Liver (tissue), 3 donors: ENCODE measurements around the gene TNNT3.

Source experiments
- FOXA1 ChIP-seq: IDR thresholded peaks from 2 replicates; pipeline ENCODE4 v1.6.1; 2016; ENCODE audit warnings: antibody characterized with exemption
- JUND ChIP-seq, 2 donors: IDR thresholded peaks; 2 replicates each; pipeline ENCODE4 v1.6.1; 2016; ENCODE audit warnings: antibody characterized with exemption in 2 of 2
- TAF1 ChIP-seq: conservative IDR thresholded peaks from 2 replicates; pipeline ENCODE4 v1.6.1; 2016; ENCODE audit warnings: antibody characterized with exemption, mild to moderate bottlenecking
- YY1 ChIP-seq: IDR thresholded peaks from 2 replicates; pipeline ENCODE4 v1.6.1; 2016; ENCODE audit warnings: antibody characterized with exemption, mild to moderate bottlenecking
- TF ChIP-seq, protein P1 (sequence below): fragments of 150-350 bp; IDR thresholded peaks from 2 replicates; pipeline ENCODE4 v1.5.1; 2017; ENCODE audit warnings: improper control_type of control experiment, low read depth, low read length; ENCODE audit not compliant: missing input control
- TF ChIP-seq, protein P2 (sequence below): IDR thresholded peaks from 2 replicates; pipeline ENCODE4 v1.6.1; 2016; ENCODE audit warnings: antibody characterized with exemption
- TF ChIP-seq, protein P3 (sequence below): IDR thresholded peaks from 2 replicates; pipeline ENCODE4 v1.6.1; 2016; ENCODE audit warnings: antibody characterized with exemption
- TF ChIP-seq, protein P4 (sequence below): IDR thresholded peaks from 2 replicates; pipeline ENCODE4 v1.6.1; 2016; ENCODE audit warnings: antibody characterized with exemption, mild to moderate bottlenecking
- donor health status: healthy.
- donor health status: healthy.

DNA sequence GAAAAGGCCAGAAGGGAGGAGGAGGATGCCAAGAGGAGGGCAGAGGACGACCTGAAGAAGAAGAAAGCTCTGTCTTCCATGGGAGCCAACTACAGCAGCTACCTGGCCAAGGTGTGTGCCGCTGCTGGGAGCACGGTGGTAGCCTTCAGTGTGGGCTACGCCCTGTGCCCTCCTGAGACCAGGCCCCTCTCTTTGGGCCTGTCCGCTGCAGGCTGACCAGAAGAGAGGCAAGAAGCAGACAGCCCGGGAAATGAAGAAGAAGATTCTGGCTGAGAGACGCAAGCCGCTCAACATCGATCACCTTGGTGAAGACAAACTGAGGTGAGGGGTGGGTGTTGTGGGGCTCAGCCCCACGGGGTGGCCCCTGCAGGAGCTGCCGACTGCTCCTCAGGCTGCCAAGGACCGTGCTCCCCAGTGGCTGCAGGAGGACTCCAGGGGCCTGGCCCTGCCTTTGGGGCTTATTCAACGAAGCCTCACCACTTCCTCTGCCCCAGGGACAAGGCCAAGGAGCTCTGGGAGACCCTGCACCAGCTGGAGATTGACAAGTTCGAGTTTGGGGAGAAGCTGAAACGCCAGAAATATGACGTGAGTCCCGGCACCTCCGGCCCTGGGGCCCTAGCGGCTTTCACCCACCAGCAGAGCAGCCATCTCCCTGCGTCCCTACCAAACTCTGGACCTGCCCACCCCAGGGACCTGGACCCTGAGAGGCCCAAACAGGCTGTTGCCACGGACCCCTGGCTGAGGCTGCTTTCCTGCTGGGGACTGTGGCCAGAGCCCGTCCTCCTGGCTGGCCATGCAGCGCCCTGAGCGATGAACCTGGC is 15.0 kb downstream of the TNNT3 start:
- no peak for TF ChIP-seq JUND (IDR thresholded peaks at IDR 0.05)
- TF ChIP-seq, protein P1, sequence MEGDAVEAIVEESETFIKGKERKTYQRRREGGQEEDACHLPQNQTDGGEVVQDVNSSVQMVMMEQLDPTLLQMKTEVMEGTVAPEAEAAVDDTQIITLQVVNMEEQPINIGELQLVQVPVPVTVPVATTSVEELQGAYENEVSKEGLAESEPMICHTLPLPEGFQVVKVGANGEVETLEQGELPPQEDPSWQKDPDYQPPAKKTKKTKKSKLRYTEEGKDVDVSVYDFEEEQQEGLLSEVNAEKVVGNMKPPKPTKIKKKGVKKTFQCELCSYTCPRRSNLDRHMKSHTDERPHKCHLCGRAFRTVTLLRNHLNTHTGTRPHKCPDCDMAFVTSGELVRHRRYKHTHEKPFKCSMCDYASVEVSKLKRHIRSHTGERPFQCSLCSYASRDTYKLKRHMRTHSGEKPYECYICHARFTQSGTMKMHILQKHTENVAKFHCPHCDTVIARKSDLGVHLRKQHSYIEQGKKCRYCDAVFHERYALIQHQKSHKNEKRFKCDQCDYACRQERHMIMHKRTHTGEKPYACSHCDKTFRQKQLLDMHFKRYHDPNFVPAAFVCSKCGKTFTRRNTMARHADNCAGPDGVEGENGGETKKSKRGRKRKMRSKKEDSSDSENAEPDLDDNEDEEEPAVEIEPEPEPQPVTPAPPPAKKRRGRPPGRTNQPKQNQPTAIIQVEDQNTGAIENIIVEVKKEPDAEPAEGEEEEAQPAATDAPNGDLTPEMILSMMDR: no peak
- TF ChIP-seq, protein P2, sequence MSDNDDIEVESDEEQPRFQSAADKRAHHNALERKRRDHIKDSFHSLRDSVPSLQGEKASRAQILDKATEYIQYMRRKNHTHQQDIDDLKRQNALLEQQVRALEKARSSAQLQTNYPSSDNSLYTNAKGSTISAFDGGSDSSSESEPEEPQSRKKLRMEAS: no peak
- TF ChIP-seq, protein P3, sequence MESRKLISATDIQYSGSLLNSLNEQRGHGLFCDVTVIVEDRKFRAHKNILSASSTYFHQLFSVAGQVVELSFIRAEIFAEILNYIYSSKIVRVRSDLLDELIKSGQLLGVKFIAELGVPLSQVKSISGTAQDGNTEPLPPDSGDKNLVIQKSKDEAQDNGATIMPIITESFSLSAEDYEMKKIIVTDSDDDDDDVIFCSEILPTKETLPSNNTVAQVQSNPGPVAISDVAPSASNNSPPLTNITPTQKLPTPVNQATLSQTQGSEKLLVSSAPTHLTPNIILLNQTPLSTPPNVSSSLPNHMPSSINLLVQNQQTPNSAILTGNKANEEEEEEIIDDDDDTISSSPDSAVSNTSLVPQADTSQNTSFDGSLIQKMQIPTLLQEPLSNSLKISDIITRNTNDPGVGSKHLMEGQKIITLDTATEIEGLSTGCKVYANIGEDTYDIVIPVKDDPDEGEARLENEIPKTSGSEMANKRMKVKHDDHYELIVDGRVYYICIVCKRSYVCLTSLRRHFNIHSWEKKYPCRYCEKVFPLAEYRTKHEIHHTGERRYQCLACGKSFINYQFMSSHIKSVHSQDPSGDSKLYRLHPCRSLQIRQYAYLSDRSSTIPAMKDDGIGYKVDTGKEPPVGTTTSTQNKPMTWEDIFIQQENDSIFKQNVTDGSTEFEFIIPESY: no peak
- no peak for TF ChIP-seq FOXA1
- no peak for TF ChIP-seq TAF1
- no peak for TF ChIP-seq YY1
- TF ChIP-seq, protein P4, sequence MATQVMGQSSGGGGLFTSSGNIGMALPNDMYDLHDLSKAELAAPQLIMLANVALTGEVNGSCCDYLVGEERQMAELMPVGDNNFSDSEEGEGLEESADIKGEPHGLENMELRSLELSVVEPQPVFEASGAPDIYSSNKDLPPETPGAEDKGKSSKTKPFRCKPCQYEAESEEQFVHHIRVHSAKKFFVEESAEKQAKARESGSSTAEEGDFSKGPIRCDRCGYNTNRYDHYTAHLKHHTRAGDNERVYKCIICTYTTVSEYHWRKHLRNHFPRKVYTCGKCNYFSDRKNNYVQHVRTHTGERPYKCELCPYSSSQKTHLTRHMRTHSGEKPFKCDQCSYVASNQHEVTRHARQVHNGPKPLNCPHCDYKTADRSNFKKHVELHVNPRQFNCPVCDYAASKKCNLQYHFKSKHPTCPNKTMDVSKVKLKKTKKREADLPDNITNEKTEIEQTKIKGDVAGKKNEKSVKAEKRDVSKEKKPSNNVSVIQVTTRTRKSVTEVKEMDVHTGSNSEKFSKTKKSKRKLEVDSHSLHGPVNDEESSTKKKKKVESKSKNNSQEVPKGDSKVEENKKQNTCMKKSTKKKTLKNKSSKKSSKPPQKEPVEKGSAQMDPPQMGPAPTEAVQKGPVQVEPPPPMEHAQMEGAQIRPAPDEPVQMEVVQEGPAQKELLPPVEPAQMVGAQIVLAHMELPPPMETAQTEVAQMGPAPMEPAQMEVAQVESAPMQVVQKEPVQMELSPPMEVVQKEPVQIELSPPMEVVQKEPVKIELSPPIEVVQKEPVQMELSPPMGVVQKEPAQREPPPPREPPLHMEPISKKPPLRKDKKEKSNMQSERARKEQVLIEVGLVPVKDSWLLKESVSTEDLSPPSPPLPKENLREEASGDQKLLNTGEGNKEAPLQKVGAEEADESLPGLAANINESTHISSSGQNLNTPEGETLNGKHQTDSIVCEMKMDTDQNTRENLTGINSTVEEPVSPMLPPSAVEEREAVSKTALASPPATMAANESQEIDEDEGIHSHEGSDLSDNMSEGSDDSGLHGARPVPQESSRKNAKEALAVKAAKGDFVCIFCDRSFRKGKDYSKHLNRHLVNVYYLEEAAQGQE: no peak
